Neural crest cell (in vitro differentiated cells): ENCODE data around the gene ITGA3. TPM values are rescaled to one million over a fixed set of nuclear protein-coding genes. Genes with fewer than 3 reads are reported as not detected.

Experiments used
- DNase-seq: peaks from one replicate; pipeline ENCODE4 v3.0.0; 2021; ENCODE audit warnings: low read depth, mixed read lengths, low spot score
- H3K27ac Mint-ChIP-seq: one replicate; pipeline ENCODE4 v1.8.0; 2021; ENCODE audit warnings: mild to moderate bottlenecking, mixed read lengths; ENCODE audit not compliant: unreplicated experiment
- H3K27me3 Mint-ChIP-seq: 2 replicates; pipeline ENCODE4 v1.8.0; 2021; ENCODE audit warnings: low read depth, mild to moderate bottlenecking, mixed read lengths
- H3K36me3 Mint-ChIP-seq: 2 replicates; pipeline ENCODE4 v1.8.0; 2021; ENCODE audit warnings: low read depth, mild to moderate bottlenecking, mixed read lengths
- H3K4me1 Mint-ChIP-seq: 2 replicates; pipeline ENCODE4 v1.8.0; 2021; ENCODE audit warnings: mixed read lengths
- H3K4me3 Mint-ChIP-seq: one replicate; pipeline ENCODE4 v1.8.0; 2021; ENCODE audit warnings: mild to moderate bottlenecking, mixed read lengths
- H3K9me3 Mint-ChIP-seq: 2 replicates; pipeline ENCODE4 v1.8.0; 2021; ENCODE audit warnings: mixed read lengths
- CTCF ChIP-seq: fragments of 200-600 bp; sonication (generic); conservative IDR thresholded peaks from 2 replicates; pipeline ENCODE4 v1.5.0; 2021; ENCODE audit warnings: antibody characterized with exemption, mild to moderate bottlenecking
- total RNA-seq: library from RNA; stranded (reverse); gene quantifications from 2 replicates; pipeline ENCODE4 v1.2.1, GENCODE V29; 2021

ITGA3 gene
- total RNA-seq, 1 donor from 2014 or later, result 4.8 TPM

GRCh38 chr17:50103941-50104340, 48.0 kb downstream of the ITGA3 start:
- no peak for DNase-seq
- Mint-ChIP-seq H3K27ac (no peak overlapping the region), H3K36me3 (no peaks in the 10 kb centered on the region), H3K27me3 (no peaks in the 10 kb centered on the region), H3K9me3 (no peaks in the 10 kb centered on the region), H3K4me1 (peaks cover 9% of the 10 kb centered on the region), H3K4me3 (no peak overlapping the region)
- no peak for TF ChIP-seq CTCF

GRCh38 chr17:50105811-50106210, 49.9 kb downstream of the ITGA3 start:
- Mint-ChIP-seq H3K27ac (no peak overlapping the region), H3K27me3 (no peaks in the 10 kb centered on the region), H3K36me3 (no peaks in the 10 kb centered on the region), H3K4me1 (peaks cover 9% of the 10 kb centered on the region), H3K9me3 (no peaks in the 10 kb centered on the region), H3K4me3 (no peak overlapping the region)
- DNase-seq, result no peak
- TF ChIP-seq CTCF, result no peak

GRCh38 chr17:50106393-50107131, 50.7 kb downstream of the ITGA3 start:
- Mint-ChIP-seq H3K27ac (no peak overlapping the region), H3K27me3 (no peaks in the 10 kb centered on the region), H3K36me3 (no peaks in the 10 kb centered on the region), H3K4me3 (no peak overlapping the region), H3K9me3 (no peaks in the 10 kb centered on the region), H3K4me1 (peaks cover 15% of the 10 kb centered on the region)
- TF ChIP-seq CTCF, result no peak
- no peak for DNase-seq

- no peak for TF ChIP-seq CTCF
- Mint-ChIP-seq H3K27me3 (no peaks in the 10 kb centered on the region), H3K27ac (no peak overlapping the region), H3K36me3 (no peaks in the 10 kb centered on the region), H3K4me3 (no peak overlapping the region), H3K4me1 (peaks cover 20% of the 10 kb centered on the region), H3K9me3 (no peaks in the 10 kb centered on the region)
- DNase-seq, result no peak
Measured at GRCh38 chr17:50107790-50108414, 52.0 kb downstream of the ITGA3 start.

- Mint-ChIP-seq H3K36me3 (no peaks in the 10 kb centered on the region), H3K4me1 (peaks cover 26% of the 10 kb centered on the region), H3K4me3 (no peak overlapping the region), H3K27ac (no peak overlapping the region), H3K9me3 (no peaks in the 10 kb centered on the region), H3K27me3 (no peaks in the 10 kb centered on the region)
- no peak for DNase-seq
- TF ChIP-seq CTCF, result no peak
Measured at GRCh38 chr17:50108556-50108955, 52.6 kb downstream of the ITGA3 start.
